SK-N-SH treated with all-trans-retinoic acid at 6 μM for 48 hours (cell line): ENCODE data around the gene FTCD.

Experiments used
- ESRRG ChIP-seq: fragments of 250-450 bp; sonication (Bioruptor Pico); IDR thresholded peaks from 2 replicates; pipeline ENCODE4 v1.6.1; 2021; ENCODE audit warnings: mild to moderate bottlenecking
- ISL1 ChIP-seq: fragments of 250-450 bp; sonication (Bioruptor Pico); IDR thresholded peaks from 2 replicates; pipeline ENCODE4 v2.1.2; 2022; ENCODE audit warnings: mild to moderate bottlenecking, moderate library complexity
- ZNF565 ChIP-seq: fragments of 450-650 bp; formaldehyde crosslinking; conservative IDR thresholded peaks from 2 replicates; pipeline ENCODE4 v1.5.0; 2020; ENCODE audit warnings: low read depth, mild to moderate bottlenecking, moderate library complexity

- TF ChIP-seq ZNF565 (CRISPR knock-in tag) (no peak), ESRRG (no peak), ISL1 (CRISPR knock-in tag) (no peak)
These were observed 28.7 kb upstream of the FTCD start, which contains the start of gene SPATC1L for GRCh38 chr21:46183910-46184624.
